Urinary bladder (tissue), 4 donors: ENCODE measurements around the gene KCNAB1. TPM values are rescaled to one million over a fixed set of nuclear protein-coding genes. Genes with fewer than 3 reads are reported as not detected.

ENCODE experiments used
- DNase-seq: peaks from one replicate; pipeline ENCODE4 v3.0.0-alpha.2; 2015; ENCODE audit errors: extremely low spot score
- H3K27ac ChIP-seq: one replicate; pipeline ENCODE4 v1.5.1; 2013; ENCODE audit warnings: low read depth, mild to moderate bottlenecking, moderate library complexity
- H3K36me3 ChIP-seq: one replicate; pipeline ENCODE4 v1.6.1; 2013; ENCODE audit warnings: mild to moderate bottlenecking, moderate library complexity; ENCODE audit not compliant: insufficient read depth
- H3K4me1 ChIP-seq: one replicate; pipeline ENCODE4 v1.6.1; 2013; ENCODE audit warnings: mild to moderate bottlenecking, moderate library complexity; ENCODE audit not compliant: insufficient read depth
- H3K4me3 ChIP-seq: one replicate; pipeline ENCODE4 v1.5.1; 2013; ENCODE audit warnings: low read depth, low read length
- WGBS: extraction: QIAGEN DNeasy Blood & Tissue Kit; methylation state at CpG from one replicate; pipeline ENCODE4 v1.1.7; 2013; 5-methylcytosine and 5-hydroxymethylcytosine counted together
- polyA plus RNA-seq: library from polyadenylated mRNA; stranded (reverse); fragments of 200-250 nt; gene quantifications from one replicate; pipeline ENCODE4 v1.2.3, GENCODE V29; 2013
- total RNA-seq: library from RNA; depleted of rRNA; stranded (reverse); fragments of >200 nt; gene quantifications from one replicate; pipeline ENCODE4 v1.2.3, GENCODE V29; 2014
- donor health status: healthy with polysubstance abuse.
- donor health status: healthy.

The KCNAB1 gene
- total and polyA plus RNA-seq, 2 donors, result 3.7 to 4.9 TPM

DNA sequence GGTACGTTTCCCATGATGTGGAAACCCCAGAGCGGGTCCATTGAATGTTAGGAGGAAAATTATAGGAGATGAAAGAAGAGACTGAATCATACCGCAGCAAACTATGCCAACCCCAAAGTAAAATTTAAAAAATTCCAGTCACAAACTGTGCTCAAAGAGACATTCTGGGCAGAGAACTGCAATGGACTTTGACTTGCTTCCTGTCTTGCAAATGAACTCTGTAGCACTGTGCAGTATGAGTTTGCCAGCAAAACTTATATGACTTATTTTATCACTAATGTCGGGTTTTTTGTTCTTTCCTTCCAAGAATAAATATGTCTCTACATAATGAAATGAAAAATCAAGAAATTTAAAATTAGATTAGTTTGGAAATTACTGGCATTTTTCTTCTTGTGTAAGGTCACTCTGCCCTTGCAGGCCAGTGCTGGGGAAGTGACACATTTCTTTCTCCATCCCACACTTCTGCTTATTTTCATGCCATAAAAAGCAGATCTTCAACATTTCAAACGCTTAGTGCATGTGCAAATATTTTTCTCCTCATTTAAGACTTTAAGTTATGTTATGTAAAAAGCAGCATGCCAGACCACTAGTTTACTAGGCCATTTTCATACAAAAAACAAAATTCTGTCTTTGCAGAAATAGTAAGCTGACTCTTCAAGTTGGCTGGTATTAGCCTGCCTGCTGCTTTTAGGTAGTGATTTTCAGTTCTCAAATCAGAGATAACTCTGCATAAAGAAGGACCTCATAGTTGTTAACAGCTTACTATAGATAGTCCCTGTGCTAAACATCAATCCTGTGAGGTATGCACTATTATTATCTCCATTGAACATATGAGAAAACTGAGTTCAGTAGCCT lies 466.8 kb downstream of the KCNAB1 start:
- Histone ChIP-seq H3K4me1 (no peaks in the 10 kb centered on the region), H3K4me3 (no peak overlapping the region), H3K27ac (no peak overlapping the region), H3K36me3 (no peaks in the 10 kb centered on the region)
- 65% methylated on average over 5 of the region's 5 CpGs for WGBS
- DNase-seq, result no peak

DNA sequence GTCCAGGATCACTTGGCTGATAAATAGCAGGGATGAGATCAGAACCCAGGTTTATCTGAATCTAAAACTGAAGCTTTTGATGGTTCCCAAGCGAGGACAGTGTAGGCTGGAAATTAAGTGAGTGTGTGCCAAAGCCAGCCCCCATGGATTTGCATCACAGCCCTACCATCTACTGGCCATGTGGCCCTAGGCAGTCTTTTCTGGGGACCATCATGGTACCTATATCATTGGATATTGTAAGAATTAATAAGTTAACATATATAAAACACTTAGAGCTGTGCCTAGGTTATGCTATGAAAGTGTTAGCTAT lies 467.3 kb downstream of the KCNAB1 start:
- no peak for DNase-seq
- 37% methylated on average over 1 of the region's 1 CpG for WGBS
- H3K4me1 ChIP-seq, result no peaks in the 10 kb centered on the region
- no peak overlapping the region for H3K4me3 ChIP-seq
- no peaks in the 10 kb centered on the region for H3K36me3 ChIP-seq
- no peak overlapping the region for H3K27ac ChIP-seq

Other genes starting within 250 kb of the KCNAB1 start
- 35.9 TPM for gene GMPS, start 249.9 kb upstream of the KCNAB1 start, total RNA-seq
- 21.7 TPM for gene GMPS, start 249.9 kb upstream of the KCNAB1 start, polyA plus RNA-seq